ENCODE data around the gene NR1D1. TPM values are rescaled to one million over a fixed set of nuclear protein-coding genes. Genes with fewer than 3 reads are reported as not detected.
A peak's percentile ranks its signal among the peaks of the same experiment; 100 is the strongest.

The NR1D1 gene
- total RNA-seq, 1 donor from 2014 or later: 5.5 TPM

- DNase-seq (no peak), ATAC-seq (ENCODE audit: low read depth) (no peak)
- CTCF ChIA-PET: interaction anchor here (0.9 to 3.9 kb wide), 22 partner anchors 8 to 464 kb away, joined by 3 to 52 read pairs (median 8); partner anchors contain the start of genes CSF3 and NR1D1
- H3K4me3 Mint-ChIP-seq: no peak overlapping the region
- intact Hi-C loops (cut with micrococcal nuclease): loop anchor here (2.0 kb wide), 1 partner anchor 48 kb away; no protein-coding TSS in a partner anchor
- H3K4me1 Mint-ChIP-seq: peaks cover 6% of the 10 kb centered on the region
- H3K36me3 Mint-ChIP-seq (ENCODE audit: low read depth): peaks cover 36% of the 10 kb centered on the region
- no peak overlapping the region for H3K27ac Mint-ChIP-seq
- TF ChIP-seq CTCF (IDR thresholded peaks at IDR 0.05): no peak
- H3K9me3 Mint-ChIP-seq: no peaks in the 10 kb centered on the region
- POLR2A ChIA-PET: interaction anchor here (0.9 to 1.0 kb wide), 3 partner anchors 12 to 53 kb away, joined by 3 to 6 read pairs (median 3); partner anchors contain the start of gene CASC3
- H3K27me3 Mint-ChIP-seq: no peaks in the 10 kb centered on the region
Measured at GRCh38 chr17:40087049-40087794, 13.2 kb downstream of the NR1D1 start.

GRCh38 chr17:40086150-40087044 is 14.0 kb downstream of the NR1D1 start:
- Mint-ChIP-seq H3K9me3 (no peaks in the 10 kb centered on the region), H3K27ac (no peak overlapping the region), H3K4me3 (no peak overlapping the region), H3K4me1 (peaks cover 6% of the 10 kb centered on the region), H3K27me3 (no peaks in the 10 kb centered on the region), H3K36me3 (ENCODE audit: low read depth) (peaks cover 34% of the 10 kb centered on the region)
- intact Hi-C loops (cut with micrococcal nuclease): loop anchor here (1.0 to 2.0 kb wide), 5 partner anchors 10 to 73 kb away; partner anchors contain the start of gene THRA
- DNase-seq (peak; percentile 63), ATAC-seq (ENCODE audit: low read depth) (peak; percentile 75)
- POLR2A ChIA-PET: interaction anchor here (0.7 to 1.4 kb wide), 7 partner anchors 11 to 54 kb away, joined by 3 to 6 read pairs (median 3); partner anchors contain the start of genes CASC3, MED24 and NR1D1
- CTCF ChIA-PET: interaction anchor here (0.7 to 3.9 kb wide), 35 partner anchors 9 to 463 kb away, joined by 3 to 52 read pairs (median 5); partner anchors contain the start of genes CSF3 and NR1D1
- TF ChIP-seq CTCF (IDR thresholded peaks at IDR 0.05): peak; percentile 26

- intact Hi-C loops (cut with micrococcal nuclease): no loop called here
- ChIA-PET POLR2A (no interaction called here), CTCF (interaction anchor here (1.4 to 3.9 kb wide), 3 partner anchors 10 to 71 kb away, joined by 3 to 52 read pairs (median 38); no protein-coding TSS in a partner anchor)
- H3K27ac Mint-ChIP-seq: no peak overlapping the region
- H3K36me3 Mint-ChIP-seq (ENCODE audit: low read depth): peaks cover 30% of the 10 kb centered on the region
- H3K4me3 Mint-ChIP-seq: no peak overlapping the region
- ATAC-seq (ENCODE audit: low read depth) (no peak), DNase-seq (no peak)
- no peaks in the 10 kb centered on the region for H3K27me3 Mint-ChIP-seq
- no peaks in the 10 kb centered on the region for H3K9me3 Mint-ChIP-seq
- peaks cover 6% of the 10 kb centered on the region for H3K4me1 Mint-ChIP-seq
- no peak for TF ChIP-seq CTCF (IDR thresholded peaks at IDR 0.05)
Measured at GRCh38 chr17:40084477-40084876, 15.9 kb downstream of the NR1D1 start.

GRCh38 chr17:40079545-40079944 is 20.8 kb downstream of the NR1D1 start:
- POLR2A ChIA-PET: no interaction called here

More at GRCh38 chr17:40079545-40079944, 20.8 kb downstream of the NR1D1 start:
- Mint-ChIP-seq H3K36me3 (ENCODE audit: low read depth) (peaks cover 13% of the 10 kb centered on the region), H3K27me3 (no peaks in the 10 kb centered on the region), H3K4me1 (peaks cover 13% of the 10 kb centered on the region), H3K9me3 (no peaks in the 10 kb centered on the region), H3K4me3 (no peak overlapping the region), H3K27ac (no peak overlapping the region)
- ATAC-seq (ENCODE audit: low read depth): no peak
- intact Hi-C loops (cut with micrococcal nuclease): loop anchor here (5.0 kb wide), 1 partner anchor 457 kb away; no protein-coding TSS in a partner anchor
- CTCF ChIA-PET: no interaction called here
- DNase-seq: no peak
- no peak for TF ChIP-seq CTCF (IDR thresholded peaks at IDR 0.05)

Measured in activated B cell treated with CpG ODN at 0.5 μM for 24 hours (primary cell).